ENCODE data around the gene ANXA8. TPM values are rescaled to one million over a fixed set of nuclear protein-coding genes. Genes with fewer than 3 reads are reported as not detected.

Gene ANXA8
- total RNA-seq, 2 experiments from 2014 or later = not detected

GRCh38 chr10:47458466-47459154 lies 25.3 kb downstream of the ANXA8 start:
- POLR2A ChIA-PET = no interaction called here
- no peak overlapping the region for H3K4me2 ChIP-seq (ENCODE audit: low read length)
- H3K4me3 ChIP-seq (ENCODE audit: low read depth, low read length, poor library complexity, severe bottlenecking) = no peak overlapping the region
- H3K9me3 ChIP-seq (ENCODE audit: low read length) = no peaks in the 10 kb centered on the region
- no peaks in the 10 kb centered on the region for H3K36me3 ChIP-seq (ENCODE audit: insufficient read depth, low read length)
- no peaks in the 10 kb centered on the region for H4K20me1 ChIP-seq (ENCODE audit: insufficient read depth, low read length)
- TF ChIP-seq EZH2phosphoT487 (IDR thresholded peaks at IDR 0.05; ENCODE audit: borderline replicate concordance, low read depth, low read length) = no peak
- TF ChIP-seq, protein P1, sequence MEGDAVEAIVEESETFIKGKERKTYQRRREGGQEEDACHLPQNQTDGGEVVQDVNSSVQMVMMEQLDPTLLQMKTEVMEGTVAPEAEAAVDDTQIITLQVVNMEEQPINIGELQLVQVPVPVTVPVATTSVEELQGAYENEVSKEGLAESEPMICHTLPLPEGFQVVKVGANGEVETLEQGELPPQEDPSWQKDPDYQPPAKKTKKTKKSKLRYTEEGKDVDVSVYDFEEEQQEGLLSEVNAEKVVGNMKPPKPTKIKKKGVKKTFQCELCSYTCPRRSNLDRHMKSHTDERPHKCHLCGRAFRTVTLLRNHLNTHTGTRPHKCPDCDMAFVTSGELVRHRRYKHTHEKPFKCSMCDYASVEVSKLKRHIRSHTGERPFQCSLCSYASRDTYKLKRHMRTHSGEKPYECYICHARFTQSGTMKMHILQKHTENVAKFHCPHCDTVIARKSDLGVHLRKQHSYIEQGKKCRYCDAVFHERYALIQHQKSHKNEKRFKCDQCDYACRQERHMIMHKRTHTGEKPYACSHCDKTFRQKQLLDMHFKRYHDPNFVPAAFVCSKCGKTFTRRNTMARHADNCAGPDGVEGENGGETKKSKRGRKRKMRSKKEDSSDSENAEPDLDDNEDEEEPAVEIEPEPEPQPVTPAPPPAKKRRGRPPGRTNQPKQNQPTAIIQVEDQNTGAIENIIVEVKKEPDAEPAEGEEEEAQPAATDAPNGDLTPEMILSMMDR (conservative IDR thresholded peaks at IDR 0.05; ENCODE audit: low read length) = no peak
- intact Hi-C loops (cut with micrococcal nuclease; ENCODE audit: unreplicated experiment) = no loop called here
- CTCF ChIA-PET (ENCODE audit: unreplicated experiment) = no interaction called here
- H3K27ac ChIP-seq (ENCODE audit: low read depth, low read length, poor library complexity, severe bottlenecking) = no peak overlapping the region
- BruUV-seq (replicated peaks) = no TSS peak
- no peaks in the 10 kb centered on the region for H3K9me2 ChIP-seq (ENCODE audit: insufficient read depth, low read length)
- no peaks in the 10 kb centered on the region for H3K79me2 ChIP-seq (ENCODE audit: insufficient read depth, low read depth, low read length)
- H3K4me1 ChIP-seq (ENCODE audit: insufficient read depth, low read length, poor library complexity, severe bottlenecking) = no peaks in the 10 kb centered on the region
- no peak for DNase-seq (ENCODE audit: low spot score)
- no peak overlapping the region for H2AFZ ChIP-seq (ENCODE audit: low read length)

GRCh38 chr10:47457826-47458225 lies 26.1 kb downstream of the ANXA8 start:
- no peaks in the 10 kb centered on the region for H3K79me2 ChIP-seq (ENCODE audit: insufficient read depth, low read depth, low read length)
- no peaks in the 10 kb centered on the region for H4K20me1 ChIP-seq (ENCODE audit: insufficient read depth, low read length)
- DNase-seq (ENCODE audit: low spot score) = no peak
- H3K4me3 ChIP-seq (ENCODE audit: low read depth, low read length, poor library complexity, severe bottlenecking) = no peak overlapping the region
- intact Hi-C loops (cut with micrococcal nuclease; ENCODE audit: unreplicated experiment) = no loop called here
- no peaks in the 10 kb centered on the region for H3K9me3 ChIP-seq (ENCODE audit: low read length)
- no peak overlapping the region for H3K4me2 ChIP-seq (ENCODE audit: low read length)
- no peaks in the 10 kb centered on the region for H3K4me1 ChIP-seq (ENCODE audit: insufficient read depth, low read length, poor library complexity, severe bottlenecking)
- no peaks in the 10 kb centered on the region for H3K9me2 ChIP-seq (ENCODE audit: insufficient read depth, low read length)
- no peak overlapping the region for H2AFZ ChIP-seq (ENCODE audit: low read length)
- ChIA-PET POLR2A (no interaction called here), CTCF (ENCODE audit: unreplicated experiment) (no interaction called here)
- no TSS peak for BruUV-seq (replicated peaks)
- TF ChIP-seq, protein P1 (conservative IDR thresholded peaks at IDR 0.05; ENCODE audit: low read length) = no peak
- no peak for TF ChIP-seq EZH2phosphoT487 (IDR thresholded peaks at IDR 0.05; ENCODE audit: borderline replicate concordance, low read depth, low read length)
- H3K36me3 ChIP-seq (ENCODE audit: insufficient read depth, low read length) = no peaks in the 10 kb centered on the region
- no peak overlapping the region for H3K27ac ChIP-seq (ENCODE audit: low read depth, low read length, poor library complexity, severe bottlenecking)

DNA sequence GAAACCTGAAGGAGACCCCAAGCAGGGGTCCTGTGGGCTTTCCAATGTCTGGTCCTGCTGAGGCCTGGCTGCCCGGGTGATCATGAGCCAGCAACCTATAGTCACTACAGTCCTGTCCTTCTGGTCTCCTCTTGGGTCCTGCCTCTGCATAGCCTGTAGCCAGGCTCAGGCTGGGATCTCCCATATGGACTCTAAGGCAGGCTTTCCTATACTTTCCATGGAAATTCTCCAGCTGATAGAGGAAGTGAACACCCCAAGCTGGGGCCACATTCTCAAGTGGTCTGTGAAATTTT lies 26.4 kb downstream of the ANXA8 start:
- Histone ChIP-seq H3K27ac (ENCODE audit: low read depth, low read length, poor library complexity, severe bottlenecking) (no peak overlapping the region), H3K36me3 (ENCODE audit: insufficient read depth, low read length) (no peaks in the 10 kb centered on the region), H4K20me1 (ENCODE audit: insufficient read depth, low read length) (no peaks in the 10 kb centered on the region), H3K9me3 (ENCODE audit: low read length) (no peaks in the 10 kb centered on the region), H3K4me3 (ENCODE audit: low read depth, low read length, poor library complexity, severe bottlenecking) (no peak overlapping the region), H3K9me2 (ENCODE audit: insufficient read depth, low read length) (no peaks in the 10 kb centered on the region), H3K4me1 (ENCODE audit: insufficient read depth, low read length, poor library complexity, severe bottlenecking) (no peaks in the 10 kb centered on the region), H3K79me2 (ENCODE audit: insufficient read depth, low read depth, low read length) (no peaks in the 10 kb centered on the region), H2AFZ (ENCODE audit: low read length) (no peak overlapping the region), H3K4me2 (ENCODE audit: low read length) (no peak overlapping the region)
- BruUV-seq (replicated peaks) = no TSS peak
- no peak for TF ChIP-seq EZH2phosphoT487 (IDR thresholded peaks at IDR 0.05; ENCODE audit: borderline replicate concordance, low read depth, low read length)
- TF ChIP-seq, protein P1 (conservative IDR thresholded peaks at IDR 0.05; ENCODE audit: low read length) = no peak
- CTCF ChIA-PET (ENCODE audit: unreplicated experiment) = no interaction called here
- DNase-seq (ENCODE audit: low spot score) = no peak
- intact Hi-C loops (cut with micrococcal nuclease; ENCODE audit: unreplicated experiment) = no loop called here
- POLR2A ChIA-PET = no interaction called here

All from OCI-LY7 (cell line).